Ectodermal cell (in vitro differentiated cells): ENCODE results near the gene DNAH9.
"Not testable (repeated sequence)": the region's sequence is repeated elsewhere in the genome, so short reads cannot be mapped to it uniquely, and the experiment has no call there.

Experiments
- H3K27ac ChIP-seq: 2 replicates; pipeline ENCODE4 v1.7.0; 2013; ENCODE audit warnings: mild to moderate bottlenecking, low read depth, low read length; ENCODE audit not compliant: insufficient read depth, poor library complexity, severe bottlenecking
- H3K27me3 ChIP-seq: 2 replicates; pipeline ENCODE4 v1.7.0; 2013; ENCODE audit warnings: mild to moderate bottlenecking, low read length; ENCODE audit not compliant: insufficient read depth, control insufficient read depth, poor library complexity, severe bottlenecking
- H3K36me3 ChIP-seq: one replicate; pipeline ENCODE4 v1.7.0; 2013; ENCODE audit warnings: low read length; ENCODE audit not compliant: control insufficient read depth, insufficient read depth
- H3K4me1 ChIP-seq: one replicate; pipeline ENCODE4 v1.7.0; 2013; ENCODE audit warnings: low read length; ENCODE audit not compliant: control insufficient read depth, insufficient read depth
- H3K4me3 ChIP-seq: 2 replicates; pipeline ENCODE4 v1.7.0; 2013; ENCODE audit warnings: low read depth, low read length, control low read depth; ENCODE audit not compliant: insufficient read depth
- H3K9me3 ChIP-seq: 2 replicates; pipeline ENCODE4 v1.7.0; 2013; ENCODE audit warnings: mild to moderate bottlenecking, low read length, moderate library complexity; ENCODE audit not compliant: control insufficient read depth
- WGBS, 2 experiments: methylation state at CpG; one replicate each; pipeline ENCODE4 v1.1.7; 2013; ENCODE audit warnings: missing lambda C conversion rate in 2 of 2; 5-methylcytosine and 5-hydroxymethylcytosine counted together

The DNAH9 gene

DNA sequence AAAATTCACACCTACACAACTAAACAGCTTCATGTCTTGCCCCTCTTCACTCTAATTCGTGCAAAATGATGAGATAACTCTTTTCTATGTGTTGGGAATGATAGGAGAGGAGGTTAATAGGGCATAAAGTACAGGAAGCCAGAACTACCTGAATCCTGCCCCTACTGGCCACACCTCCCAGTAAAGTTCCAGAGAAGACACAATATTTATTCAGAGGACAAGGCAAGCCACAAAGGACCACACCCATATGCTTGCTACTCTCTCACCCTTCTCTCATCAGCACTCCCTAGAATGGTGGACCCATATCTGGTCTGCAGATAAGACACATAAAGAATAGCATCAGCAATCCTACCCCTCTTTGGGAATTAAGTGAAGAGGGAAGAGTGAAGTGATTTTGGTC, 324.4 kb downstream of the DNAH9 start:
- 90% methylated on average over 1 of the region's 1 CpG; no CpG with 5 or more reads in 1 of the 2 experiments for WGBS, 2 experiments
- Histone ChIP-seq H3K4me1 (no peaks in the 10 kb centered on the region), H3K9me3 (no peaks in the 10 kb centered on the region), H3K27me3 (no peaks in the 10 kb centered on the region), H3K36me3 (no peaks in the 10 kb centered on the region), H3K27ac (no peak overlapping the region), H3K4me3 (no peak overlapping the region)

DNA sequence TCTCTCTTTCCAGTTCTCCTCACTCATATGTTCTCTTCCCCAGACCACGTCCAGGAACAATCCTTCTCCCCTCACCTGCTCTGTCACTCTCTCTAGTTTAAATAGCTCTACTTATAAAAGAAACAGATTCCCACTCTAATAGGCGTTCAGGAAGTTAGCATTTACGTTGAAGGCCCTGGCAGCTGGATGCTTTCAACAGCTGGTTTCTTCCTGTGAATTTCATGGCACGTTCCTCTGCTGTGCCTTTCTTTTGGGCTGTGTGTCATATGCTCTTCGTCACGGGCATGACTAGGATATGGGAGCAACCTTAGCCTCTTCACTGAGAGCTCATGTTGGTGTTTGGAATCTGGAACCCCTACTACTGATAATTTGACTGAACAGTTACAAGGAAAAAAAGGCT, 325.8 kb downstream of the DNAH9 start:
- H3K36me3 ChIP-seq: no peaks in the 10 kb centered on the region
- WGBS, 2 experiments: 94 to 96% methylated on average over 6 of the region's 6 CpGs
- no peaks in the 10 kb centered on the region for H3K4me1 ChIP-seq
- H3K27ac ChIP-seq: no peak overlapping the region
- no peaks in the 10 kb centered on the region for H3K27me3 ChIP-seq
- no peak overlapping the region for H3K4me3 ChIP-seq
- no peaks in the 10 kb centered on the region for H3K9me3 ChIP-seq

DNA sequence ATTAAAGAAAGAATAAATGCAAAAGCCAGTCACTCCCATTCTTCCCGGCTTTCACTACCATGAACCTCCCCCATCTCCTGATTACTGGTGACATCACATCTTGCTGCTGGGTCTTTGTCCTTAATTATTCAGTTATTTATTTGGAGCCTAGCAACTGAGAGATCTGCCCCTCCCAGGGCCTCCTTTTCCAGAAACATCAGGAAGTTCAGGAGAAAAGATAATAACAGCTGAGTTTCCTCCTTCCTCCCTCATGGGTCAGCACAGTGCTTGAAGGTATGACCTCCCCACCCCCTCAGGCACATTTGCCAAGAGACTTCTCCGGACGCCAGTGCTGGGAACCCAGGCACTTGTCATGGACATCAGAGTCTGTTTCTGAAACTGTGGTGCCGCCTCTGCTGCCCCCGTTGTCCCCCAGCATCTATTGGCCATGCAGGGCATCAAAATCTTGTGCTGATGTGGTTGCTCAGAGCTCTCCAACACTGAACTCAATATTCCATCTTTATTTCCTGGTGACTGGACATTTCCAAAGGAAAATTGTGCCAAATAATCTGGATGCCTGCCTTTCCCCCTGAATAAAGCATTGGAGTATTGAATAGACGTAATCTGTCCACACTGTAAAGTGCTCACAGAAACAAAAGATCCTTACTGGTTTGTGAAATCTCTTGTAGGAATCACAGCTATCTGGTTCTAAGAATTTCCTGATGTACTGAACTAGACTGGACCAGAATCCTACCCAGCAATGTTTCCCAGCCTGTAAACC, 327.2 kb downstream of the DNAH9 start:
- WGBS, 2 experiments: 86 to 91% methylated on average over 6 of the region's 6 CpGs
- Histone ChIP-seq H3K9me3 (no peaks in the 10 kb centered on the region), H3K4me3 (no peak overlapping the region), H3K27ac (no peak overlapping the region), H3K4me1 (no peaks in the 10 kb centered on the region), H3K36me3 (no peaks in the 10 kb centered on the region), H3K27me3 (no peaks in the 10 kb centered on the region)

DNA sequence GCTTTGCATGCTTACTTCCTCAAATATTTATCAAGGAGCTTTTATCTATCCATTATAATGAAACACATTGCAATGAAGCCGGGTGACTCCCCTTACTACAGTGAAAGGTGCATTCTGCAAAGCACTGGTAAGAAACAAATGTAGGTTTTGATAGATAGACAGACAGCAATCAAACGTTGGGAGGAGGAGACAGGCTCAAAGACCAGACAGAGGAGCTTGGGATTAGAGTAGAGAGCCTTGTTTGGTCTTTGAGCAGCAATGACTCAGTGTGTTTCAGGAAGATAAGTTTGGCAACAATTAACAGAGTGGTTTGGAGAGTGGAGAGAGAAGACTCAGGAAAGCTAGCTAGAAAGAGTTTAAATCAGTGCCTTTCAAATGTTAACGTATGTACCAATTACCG, 330.2 kb downstream of the DNAH9 start:
- WGBS, 2 experiments: 59 to 60% methylated on average over 4 of the region's 4 CpGs
- Histone ChIP-seq H3K9me3 (no peaks in the 10 kb centered on the region), H3K27ac (no peak overlapping the region), H3K27me3 (no peaks in the 10 kb centered on the region), H3K4me3 (no peak overlapping the region), H3K36me3 (no peaks in the 10 kb centered on the region), H3K4me1 (no peaks in the 10 kb centered on the region)

DNA sequence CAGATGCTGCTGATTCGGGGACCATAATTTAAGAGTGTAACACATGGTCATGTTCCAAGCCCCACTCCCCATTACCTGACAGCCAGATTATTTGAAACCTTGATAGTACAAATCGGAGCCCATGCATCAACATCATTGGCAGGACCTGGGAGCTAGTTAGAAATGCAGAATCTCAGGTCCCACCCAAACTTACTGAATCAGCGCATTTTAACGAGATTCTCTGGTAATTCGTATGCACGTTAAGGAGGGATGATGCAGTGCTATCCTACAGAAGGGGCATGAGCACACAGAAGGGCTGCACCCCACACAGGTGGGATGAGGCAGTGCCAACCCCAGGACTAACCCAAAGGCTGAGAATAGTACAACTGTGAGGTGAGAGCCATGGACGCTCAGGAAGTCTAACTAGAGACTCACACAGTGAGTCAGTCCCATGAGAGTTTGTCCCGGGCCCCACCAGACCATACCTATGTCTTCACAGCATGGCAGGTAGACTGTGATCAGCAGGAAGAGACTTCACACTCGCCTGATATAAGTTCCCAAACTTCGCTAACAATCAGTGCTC, 334.1 kb downstream of the DNAH9 start:
- Histone ChIP-seq H3K27me3 (no peaks in the 10 kb centered on the region), H3K36me3 (no peaks in the 10 kb centered on the region), H3K4me3 (no peak overlapping the region), H3K9me3 (no peaks in the 10 kb centered on the region), H3K27ac (no peak overlapping the region), H3K4me1 (no peaks in the 10 kb centered on the region)
- WGBS, 2 experiments: 93% methylated on average over 10 of the region's 10 CpGs

DNA sequence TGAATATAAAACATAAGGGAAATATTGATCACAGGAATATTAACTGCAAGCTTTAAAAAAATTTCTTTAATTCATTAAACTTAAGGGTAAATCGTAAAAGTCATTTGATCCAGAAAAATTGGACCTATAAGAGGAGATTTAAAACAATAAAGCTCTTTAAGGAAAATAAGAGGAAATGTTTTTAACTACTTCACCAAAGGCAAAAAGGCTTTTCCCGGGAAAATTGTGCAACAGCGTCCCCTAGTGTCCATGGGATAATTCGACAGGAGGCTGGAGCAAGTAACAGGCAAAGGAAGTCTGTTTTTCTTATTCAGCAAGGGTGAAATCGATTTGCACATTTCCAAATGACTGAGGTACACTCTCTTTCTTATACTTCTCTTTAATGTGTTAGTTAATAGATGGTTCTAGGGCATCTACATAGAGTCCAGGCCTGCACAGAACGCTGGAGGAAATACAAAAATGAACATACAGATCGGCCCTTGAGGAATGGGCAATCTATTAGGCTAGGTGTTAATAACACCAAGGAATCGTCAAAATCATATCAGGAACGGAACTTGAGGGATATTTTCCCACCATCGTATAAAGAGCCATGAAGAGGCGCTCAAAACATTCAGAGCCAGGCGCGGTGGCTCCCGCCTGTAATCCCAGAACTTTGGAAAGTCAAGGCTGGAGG, 337.6 kb downstream of the DNAH9 start:
- H3K27ac ChIP-seq: no peak overlapping the region
- H3K4me3 ChIP-seq: no peak overlapping the region
- 48 to 54% methylated on average over 12 to 13 of the region's 14 CpGs for WGBS, 2 experiments
- no peaks in the 10 kb centered on the region for H3K9me3 ChIP-seq
- no peaks in the 10 kb centered on the region for H3K4me1 ChIP-seq
- no peaks in the 10 kb centered on the region for H3K27me3 ChIP-seq
- H3K36me3 ChIP-seq: no peaks in the 10 kb centered on the region

DNA sequence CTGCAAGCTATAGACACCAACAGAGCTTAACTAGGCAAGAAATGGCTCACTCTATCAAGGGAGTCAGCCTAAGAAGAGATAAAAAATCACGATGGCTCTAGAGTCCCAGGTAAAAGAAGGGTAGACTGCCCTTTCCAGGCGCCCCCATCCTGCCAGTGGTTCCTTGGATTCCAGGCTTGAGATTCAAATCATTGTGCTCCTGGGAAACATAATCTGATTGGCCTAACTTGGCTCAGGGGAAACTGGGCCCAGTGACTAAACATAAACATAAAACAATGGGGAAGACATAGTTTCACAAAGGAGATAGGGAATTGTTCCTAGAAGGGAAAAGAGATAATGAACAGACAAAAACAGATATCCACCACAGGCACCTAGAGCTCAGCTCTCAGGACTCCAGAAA, 342.6 kb downstream of the DNAH9 start:
- Histone ChIP-seq H3K36me3 (no peaks in the 10 kb centered on the region), H3K27ac (no peak overlapping the region), H3K4me3 (no peak overlapping the region), H3K4me1 (no peaks in the 10 kb centered on the region), H3K27me3 (no peaks in the 10 kb centered on the region), H3K9me3 (no peaks in the 10 kb centered on the region)
- 89 to 90% methylated on average over 2 of the region's 2 CpGs for WGBS, 2 experiments

DNA sequence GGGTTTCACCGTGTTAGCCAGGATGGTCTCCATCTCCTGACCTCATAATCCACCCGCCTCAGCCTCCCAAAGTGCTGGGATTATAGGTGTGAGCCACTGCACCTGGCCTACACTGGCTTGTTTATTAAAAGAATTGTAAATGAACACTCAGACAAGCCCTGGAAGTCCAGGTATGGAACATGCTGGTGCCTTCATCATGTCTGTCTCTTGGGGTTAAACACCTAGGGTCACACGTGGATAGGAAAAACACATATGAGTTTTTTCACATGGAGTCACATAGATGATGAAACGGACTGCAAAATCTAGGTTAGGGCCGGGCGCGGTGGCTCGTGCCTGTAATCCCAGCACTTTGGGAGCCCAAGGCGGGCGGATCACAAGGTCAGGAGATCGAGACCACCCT, 344.8 kb downstream of the DNAH9 start:
- not testable (repeated sequence) for H3K4me3 ChIP-seq, H3K36me3 ChIP-seq, H3K9me3 ChIP-seq, H3K27me3 ChIP-seq, H3K4me1 ChIP-seq, H3K27ac ChIP-seq
- 96 to 97% methylated on average over 11 of the region's 11 CpGs for whole genome bisulfite sequencing, 2 experiments

DNA sequence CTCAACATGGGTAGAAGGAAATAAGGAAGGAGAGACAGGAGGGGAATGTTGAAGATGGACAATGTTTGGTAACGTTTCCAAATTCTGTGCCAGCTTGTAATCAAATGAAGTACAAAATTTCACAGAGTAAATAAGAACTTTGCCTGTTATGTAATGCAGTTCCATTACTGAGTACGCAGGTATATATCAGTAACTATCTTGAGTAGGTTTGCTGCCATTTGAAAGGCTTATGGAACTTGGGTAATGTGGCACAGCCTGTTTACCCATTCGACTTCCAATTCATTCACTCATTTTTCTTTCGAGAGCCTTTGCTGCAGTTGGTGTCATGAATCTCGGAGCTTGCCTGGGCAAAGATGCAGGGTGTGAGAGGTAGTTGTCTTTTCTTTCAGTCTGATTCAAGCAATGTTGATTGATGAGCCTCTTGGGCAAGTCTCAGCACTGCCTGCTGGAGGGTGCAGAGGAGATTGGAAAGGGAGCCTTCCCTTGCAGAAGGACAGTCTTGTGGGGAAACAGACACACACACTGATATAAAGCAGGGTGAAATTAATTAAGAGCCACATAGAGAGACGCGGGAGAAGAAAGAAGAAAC, 345.6 kb downstream of the DNAH9 start:
- H3K4me1 ChIP-seq: no peaks in the 10 kb centered on the region
- H3K36me3 ChIP-seq: no peaks in the 10 kb centered on the region
- no peaks in the 10 kb centered on the region for H3K27me3 ChIP-seq
- H3K9me3 ChIP-seq: no peaks in the 10 kb centered on the region
- no peak overlapping the region for H3K27ac ChIP-seq
- 79 to 85% methylated on average over 7 of the region's 7 CpGs for WGBS, 2 experiments
- H3K4me3 ChIP-seq: no peak overlapping the region

DNA sequence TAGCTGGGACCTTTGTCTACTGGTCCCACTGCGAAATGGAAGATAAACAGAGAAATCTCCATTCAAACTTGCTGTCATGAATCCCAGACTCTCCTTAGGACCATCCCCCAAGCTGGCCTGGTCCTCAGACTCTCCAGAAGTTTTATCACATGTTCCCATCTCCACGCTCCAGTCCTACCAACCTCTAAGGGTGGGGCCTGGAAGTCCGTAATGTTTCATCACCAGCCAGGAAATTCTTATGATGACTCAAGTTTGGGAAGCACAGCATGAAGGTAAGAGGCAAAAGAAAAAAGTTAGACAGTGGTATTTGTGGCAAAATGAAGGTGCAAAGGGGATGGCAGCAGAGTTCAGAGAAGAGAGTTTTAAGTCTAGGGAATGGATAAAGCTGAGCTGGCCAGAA, 346.3 kb downstream of the DNAH9 start:
- WGBS, 2 experiments: 94 to 97% methylated on average over 3 of the region's 3 CpGs
- Histone ChIP-seq H3K9me3 (no peaks in the 10 kb centered on the region), H3K36me3 (no peaks in the 10 kb centered on the region), H3K4me3 (no peak overlapping the region), H3K27ac (no peak overlapping the region), H3K27me3 (no peaks in the 10 kb centered on the region), H3K4me1 (no peaks in the 10 kb centered on the region)
